NB4 (cell line): Measurements from ENCODE around the gene LRRC1.

Experiments used
- DNase-seq: peaks from one replicate; pipeline ENCODE4 v3.0.0; 2010; ENCODE audit warnings: low read depth
- H3K4me3 ChIP-seq: one replicate; pipeline ENCODE4 v1.5.1; 2011; ENCODE audit warnings: mild to moderate bottlenecking, low read depth, low read length, moderate library complexity
- CTCF ChIP-seq: IDR thresholded peaks from one replicate; pipeline ENCODE4 v1.5.1; 2012; ENCODE audit warnings: low read depth, low read length
- MAX ChIP-seq: IDR thresholded peaks from 2 replicates; pipeline ENCODE4 v1.6.1; 2011; ENCODE audit warnings: low read depth, low read length
- MYC ChIP-seq: IDR thresholded peaks from 2 replicates; pipeline ENCODE4 v1.6.1; 2011; ENCODE audit warnings: low read depth, low read length
- POLR2A ChIP-seq: IDR thresholded peaks from 2 replicates; pipeline ENCODE4 v1.6.1; 2011; ENCODE audit warnings: mild to moderate bottlenecking; ENCODE audit not compliant: insufficient read length; ENCODE audit errors: extremely low read depth

The LRRC1 gene

GRCh38 chr6:53799340-53799739 is 4.5 kb downstream of the LRRC1 start:
- H3K4me3 ChIP-seq: no peak overlapping the region
- no peak for TF ChIP-seq MYC
- TF ChIP-seq POLR2A: no peak
- TF ChIP-seq MAX: no peak
- no peak for TF ChIP-seq CTCF
- no peak for DNase-seq

- no peak for DNase-seq
- H3K4me3 ChIP-seq: no peak overlapping the region
- TF ChIP-seq CTCF (no peak), POLR2A (no peak), MYC (no peak), MAX (no peak)
These were observed 6.2 kb downstream of the LRRC1 start for GRCh38 chr6:53801022-53801421.

GRCh38 chr6:53802582-53802981 is 7.8 kb downstream of the LRRC1 start:
- TF ChIP-seq MYC: no peak
- TF ChIP-seq POLR2A: no peak
- TF ChIP-seq CTCF: no peak
- no peak for TF ChIP-seq MAX
- no peak overlapping the region for H3K4me3 ChIP-seq
- DNase-seq: no peak

GRCh38 chr6:53803081-53803860 is 8.5 kb downstream of the LRRC1 start:
- no peak overlapping the region for H3K4me3 ChIP-seq
- TF ChIP-seq POLR2A (no peak), CTCF (no peak), MAX (no peak), MYC (no peak)
- DNase-seq: no peak

GRCh38 chr6:53805016-53805415 is 10.2 kb downstream of the LRRC1 start:
- no peak overlapping the region for H3K4me3 ChIP-seq
- TF ChIP-seq MAX: no peak
- no peak for TF ChIP-seq MYC
- no peak for TF ChIP-seq POLR2A
- no peak for TF ChIP-seq CTCF
- no peak for DNase-seq
